Activated B cell treated with CpG ODN at 0.5 μM for 24 hours (primary cell): Measurements from ENCODE around the gene IL21. TPM values are rescaled to one million over a fixed set of nuclear protein-coding genes. Genes with fewer than 3 reads are reported as not detected.

Source experiments
- ATAC-seq: fragments of 200-7000 bp; cut with Tn5 transposase; one replicate; pipeline ENCODE4 v1.10.0; 2021; ENCODE audit warnings: low read depth, mild to moderate bottlenecking, moderate library complexity
- CTCF ChIA-PET: fragments of 350-600 bp; sonication (Branson Sonifier 250); formaldehyde crosslinking; loops from one replicate; lab custom pipeline; 2021; ENCODE audit warnings: antibody characterized with exemption; lab: Charles Lee
- POLR2A ChIA-PET: fragments of 350-600 bp; sonication (Branson Sonifier 250); formaldehyde crosslinking; loops from one replicate; lab custom pipeline; 2021; ENCODE audit warnings: antibody characterized with exemption; lab: Charles Lee
- DNase-seq: peaks from one replicate; pipeline ENCODE4 v3.0.0; 2022
- H3K27ac Mint-ChIP-seq: one replicate; pipeline ENCODE4 v1.8.0; 2020; ENCODE audit warnings: mixed read lengths
- H3K27me3 Mint-ChIP-seq: one replicate; pipeline ENCODE4 v1.8.0; 2021; ENCODE audit warnings: mixed read lengths
- H3K36me3 Mint-ChIP-seq: one replicate; pipeline ENCODE4 v1.8.0; 2021; ENCODE audit warnings: low read depth, mixed read lengths
- H3K4me1 Mint-ChIP-seq: one replicate; pipeline ENCODE4 v1.8.0; 2021; ENCODE audit warnings: mixed read lengths
- H3K4me3 Mint-ChIP-seq: one replicate; pipeline ENCODE4 v1.8.0; 2020; ENCODE audit warnings: mild to moderate bottlenecking, mixed read lengths
- H3K9me3 Mint-ChIP-seq: one replicate; pipeline ENCODE4 v1.8.0; 2020; ENCODE audit warnings: mixed read lengths
- intact Hi-C: fragments of 100-400 bp; cut with micrococcal nuclease; formaldehyde crosslinking; loops from one replicate; pipeline ENCODE4 v1.15.1; 2024
- total RNA-seq: library from RNA; stranded (reverse); gene quantifications from 2 replicates; pipeline ENCODE4 v1.2.3, GENCODE V29; 2022
- TF ChIP-seq, protein P1 (sequence below): fragments of 200-600 bp; IDR thresholded peaks from one replicate; pipeline ENCODE4 v1.8.0; 2022; ENCODE audit warnings: antibody characterized with exemption, mild to moderate bottlenecking

Gene IL21
- total RNA-seq, 1 donor from 2014 or later: not detected

DNA sequence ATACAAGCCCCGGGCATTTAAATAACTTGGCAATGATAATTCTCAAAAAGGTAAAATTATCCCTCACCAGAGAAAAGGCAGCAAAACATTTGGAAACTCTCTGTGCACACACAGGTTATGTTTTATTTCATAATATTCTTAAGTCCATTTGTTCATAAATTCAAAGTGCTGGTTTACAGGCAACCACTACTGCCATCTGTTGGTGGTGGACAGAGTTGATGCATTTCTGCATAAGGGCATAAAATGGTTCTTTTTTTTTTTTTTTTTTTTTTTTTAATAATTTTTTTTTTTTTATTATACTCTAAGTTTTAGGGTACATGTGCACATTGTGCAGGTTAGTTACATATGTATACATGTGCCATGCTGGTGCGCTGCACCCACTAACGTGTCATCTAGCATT, 31.5 kb upstream of the IL21 start:
- peaks cover 3% of the 10 kb centered on the region for H3K9me3 Mint-ChIP-seq
- TF ChIP-seq, protein P1, sequence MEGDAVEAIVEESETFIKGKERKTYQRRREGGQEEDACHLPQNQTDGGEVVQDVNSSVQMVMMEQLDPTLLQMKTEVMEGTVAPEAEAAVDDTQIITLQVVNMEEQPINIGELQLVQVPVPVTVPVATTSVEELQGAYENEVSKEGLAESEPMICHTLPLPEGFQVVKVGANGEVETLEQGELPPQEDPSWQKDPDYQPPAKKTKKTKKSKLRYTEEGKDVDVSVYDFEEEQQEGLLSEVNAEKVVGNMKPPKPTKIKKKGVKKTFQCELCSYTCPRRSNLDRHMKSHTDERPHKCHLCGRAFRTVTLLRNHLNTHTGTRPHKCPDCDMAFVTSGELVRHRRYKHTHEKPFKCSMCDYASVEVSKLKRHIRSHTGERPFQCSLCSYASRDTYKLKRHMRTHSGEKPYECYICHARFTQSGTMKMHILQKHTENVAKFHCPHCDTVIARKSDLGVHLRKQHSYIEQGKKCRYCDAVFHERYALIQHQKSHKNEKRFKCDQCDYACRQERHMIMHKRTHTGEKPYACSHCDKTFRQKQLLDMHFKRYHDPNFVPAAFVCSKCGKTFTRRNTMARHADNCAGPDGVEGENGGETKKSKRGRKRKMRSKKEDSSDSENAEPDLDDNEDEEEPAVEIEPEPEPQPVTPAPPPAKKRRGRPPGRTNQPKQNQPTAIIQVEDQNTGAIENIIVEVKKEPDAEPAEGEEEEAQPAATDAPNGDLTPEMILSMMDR: no peak
- no peaks in the 10 kb centered on the region for H3K27me3 Mint-ChIP-seq
- intact Hi-C loops: no loop called here
- ATAC-seq (no peak), DNase-seq (no peak)
- no peak overlapping the region for H3K27ac Mint-ChIP-seq
- ChIA-PET POLR2A (no interaction called here), CTCF (no interaction called here)
- H3K36me3 Mint-ChIP-seq: no peaks in the 10 kb centered on the region
- H3K4me3 Mint-ChIP-seq: no peak overlapping the region
- H3K4me1 Mint-ChIP-seq: no peaks in the 10 kb centered on the region

DNA sequence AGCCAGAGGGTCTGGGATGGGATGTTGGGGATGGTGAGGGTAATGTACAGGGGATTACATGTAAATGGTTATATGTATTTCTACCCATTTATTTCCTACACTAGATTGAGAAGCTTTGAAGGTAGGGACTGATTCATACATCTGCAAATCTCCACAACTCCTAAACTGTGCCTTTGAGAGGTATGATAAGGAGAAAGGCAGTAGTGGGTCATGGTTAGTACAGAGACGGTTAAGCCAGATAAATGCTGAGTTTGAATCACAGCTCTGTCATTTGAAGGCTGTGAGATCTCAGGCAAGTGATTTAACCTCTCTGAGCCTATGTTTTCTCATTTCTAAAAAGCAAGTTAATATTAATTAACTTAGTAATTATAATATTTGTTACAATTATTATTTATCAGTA, 29.3 kb upstream of the IL21 start:
- intact Hi-C loops: no loop called here
- H3K27ac Mint-ChIP-seq: no peak overlapping the region
- CTCF ChIA-PET: no interaction called here

DNA sequence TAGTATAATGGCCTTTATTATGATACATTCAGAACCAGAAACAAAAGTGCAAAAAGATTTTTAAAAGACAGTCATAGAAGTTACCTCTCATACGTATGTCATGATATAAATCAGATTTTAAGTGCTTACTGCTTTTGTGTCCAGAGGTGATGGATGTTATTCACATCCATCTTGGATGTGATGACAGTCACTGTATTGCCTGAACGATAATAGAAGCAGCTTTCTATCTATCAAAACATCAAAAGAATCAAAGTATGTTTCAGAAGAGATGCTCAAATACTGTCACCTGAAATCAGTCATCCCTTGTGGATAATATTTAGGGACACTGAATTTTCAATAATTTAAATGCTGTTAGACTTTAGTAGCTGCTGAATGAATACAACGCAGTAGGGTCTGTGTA, 26.8 kb upstream of the IL21 start:
- POLR2A ChIA-PET: no interaction called here
- no peaks in the 10 kb centered on the region for H3K9me3 Mint-ChIP-seq
- DNase-seq (no peak), ATAC-seq (no peak)
- TF ChIP-seq, protein P1: no peak
- no peak overlapping the region for H3K4me3 Mint-ChIP-seq
- CTCF ChIA-PET: no interaction called here
- intact Hi-C loops: no loop called here
- H3K27ac Mint-ChIP-seq: no peak overlapping the region
- no peaks in the 10 kb centered on the region for H3K36me3 Mint-ChIP-seq
- peaks cover 5% of the 10 kb centered on the region for H3K27me3 Mint-ChIP-seq
- no peaks in the 10 kb centered on the region for H3K4me1 Mint-ChIP-seq

More for the DNA sequence above, 29.3 kb upstream of the IL21 start:
- no peaks in the 10 kb centered on the region for H3K4me1 Mint-ChIP-seq
- no peak for DNase-seq
- H3K9me3 Mint-ChIP-seq: no peaks in the 10 kb centered on the region
- TF ChIP-seq, protein P1: no peak
- POLR2A ChIA-PET: no interaction called here
- H3K4me3 Mint-ChIP-seq: no peak overlapping the region
- ATAC-seq: no peak
- H3K36me3 Mint-ChIP-seq: no peaks in the 10 kb centered on the region
- H3K27me3 Mint-ChIP-seq: peaks cover 5% of the 10 kb centered on the region

DNA sequence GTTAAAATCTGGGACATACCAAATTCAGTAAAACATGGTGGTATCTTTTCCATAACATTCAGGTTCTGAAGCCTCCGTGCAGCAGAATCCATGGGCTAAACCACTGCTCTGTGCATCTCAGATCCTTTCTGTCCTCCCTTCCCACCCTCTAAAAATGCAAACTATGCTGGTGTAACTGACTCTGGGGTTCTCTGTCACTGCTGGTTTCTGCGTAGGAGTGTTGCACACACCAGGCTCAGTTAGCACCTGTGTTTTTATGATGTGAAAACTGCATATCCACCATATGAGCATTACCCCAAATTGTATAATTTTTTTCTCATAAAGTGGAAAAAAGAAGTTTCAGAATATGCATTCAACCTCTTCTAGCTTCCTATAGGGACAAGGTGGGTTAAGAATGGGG, 22.4 kb upstream of the IL21 start:
- intact Hi-C loops: no loop called here
- ATAC-seq: no peak
- H3K27ac Mint-ChIP-seq: no peak overlapping the region

DNA sequence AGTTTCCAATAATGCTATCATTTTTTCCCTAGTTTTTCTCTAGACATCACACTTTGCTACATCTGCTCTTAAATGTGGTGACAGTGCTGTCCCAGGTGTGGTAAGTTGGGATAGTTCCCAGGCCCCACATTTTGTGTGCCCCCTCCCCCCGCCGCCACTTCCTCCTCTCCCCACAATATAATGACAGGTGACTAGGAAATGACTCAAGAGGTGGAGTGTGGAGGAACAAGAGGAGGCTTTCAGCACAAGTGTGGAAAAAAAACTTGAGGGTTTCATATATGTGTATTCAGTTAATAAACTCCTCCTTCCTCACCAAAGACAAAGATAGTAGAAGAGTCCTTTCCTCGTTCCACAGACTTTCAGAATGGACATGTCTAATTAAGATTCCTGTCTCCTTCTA, 18.3 kb upstream of the IL21 start:
- DNase-seq (no peak), ATAC-seq (no peak)
- Mint-ChIP-seq H3K4me3 (no peak overlapping the region), H3K4me1 (peaks cover 3% of the 10 kb centered on the region), H3K27me3 (peaks cover 2% of the 10 kb centered on the region), H3K27ac (no peak overlapping the region), H3K9me3 (no peaks in the 10 kb centered on the region), H3K36me3 (no peaks in the 10 kb centered on the region)
- intact Hi-C loops: no loop called here
- ChIA-PET CTCF (no interaction called here), POLR2A (no interaction called here)
- TF ChIP-seq, protein P1: no peak

More for the DNA sequence above, 22.4 kb upstream of the IL21 start:
- TF ChIP-seq, protein P1: no peak
- H3K4me1 Mint-ChIP-seq: no peaks in the 10 kb centered on the region
- POLR2A ChIA-PET: no interaction called here
- peaks cover 5% of the 10 kb centered on the region for H3K27me3 Mint-ChIP-seq
- no peak overlapping the region for H3K4me3 Mint-ChIP-seq
- no peaks in the 10 kb centered on the region for H3K9me3 Mint-ChIP-seq
- no peak for DNase-seq
- H3K36me3 Mint-ChIP-seq: no peaks in the 10 kb centered on the region
- CTCF ChIA-PET: no interaction called here
